ENCODE results near the gene RPGRIP1L. TPM values are rescaled to one million over a fixed set of nuclear protein-coding genes. Genes with fewer than 3 reads are reported as not detected.

The RPGRIP1L gene
- total RNA-seq, 1 donor from 2014 or later: 5.0 TPM

GRCh38 chr16:53666786-53667415, 36.8 kb downstream of the RPGRIP1L start:
- no peak overlapping the region for H3K27ac Mint-ChIP-seq
- no peaks in the 10 kb centered on the region for H3K9me3 Mint-ChIP-seq
- H3K4me3 Mint-ChIP-seq: no peak overlapping the region
- no peaks in the 10 kb centered on the region for H3K4me1 Mint-ChIP-seq
- DNase-seq: no peak
- intact Hi-C loops (cut with micrococcal nuclease): no loop called here
- ChIA-PET CTCF (no interaction called here), POLR2A (no interaction called here)
- no peaks in the 10 kb centered on the region for H3K36me3 Mint-ChIP-seq (ENCODE audit: low read depth)
- TF ChIP-seq, protein P1, sequence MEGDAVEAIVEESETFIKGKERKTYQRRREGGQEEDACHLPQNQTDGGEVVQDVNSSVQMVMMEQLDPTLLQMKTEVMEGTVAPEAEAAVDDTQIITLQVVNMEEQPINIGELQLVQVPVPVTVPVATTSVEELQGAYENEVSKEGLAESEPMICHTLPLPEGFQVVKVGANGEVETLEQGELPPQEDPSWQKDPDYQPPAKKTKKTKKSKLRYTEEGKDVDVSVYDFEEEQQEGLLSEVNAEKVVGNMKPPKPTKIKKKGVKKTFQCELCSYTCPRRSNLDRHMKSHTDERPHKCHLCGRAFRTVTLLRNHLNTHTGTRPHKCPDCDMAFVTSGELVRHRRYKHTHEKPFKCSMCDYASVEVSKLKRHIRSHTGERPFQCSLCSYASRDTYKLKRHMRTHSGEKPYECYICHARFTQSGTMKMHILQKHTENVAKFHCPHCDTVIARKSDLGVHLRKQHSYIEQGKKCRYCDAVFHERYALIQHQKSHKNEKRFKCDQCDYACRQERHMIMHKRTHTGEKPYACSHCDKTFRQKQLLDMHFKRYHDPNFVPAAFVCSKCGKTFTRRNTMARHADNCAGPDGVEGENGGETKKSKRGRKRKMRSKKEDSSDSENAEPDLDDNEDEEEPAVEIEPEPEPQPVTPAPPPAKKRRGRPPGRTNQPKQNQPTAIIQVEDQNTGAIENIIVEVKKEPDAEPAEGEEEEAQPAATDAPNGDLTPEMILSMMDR (IDR thresholded peaks at IDR 0.05): no peak
- ATAC-seq (ENCODE audit: low read depth): no peak
- no peaks in the 10 kb centered on the region for H3K27me3 Mint-ChIP-seq

DNA sequence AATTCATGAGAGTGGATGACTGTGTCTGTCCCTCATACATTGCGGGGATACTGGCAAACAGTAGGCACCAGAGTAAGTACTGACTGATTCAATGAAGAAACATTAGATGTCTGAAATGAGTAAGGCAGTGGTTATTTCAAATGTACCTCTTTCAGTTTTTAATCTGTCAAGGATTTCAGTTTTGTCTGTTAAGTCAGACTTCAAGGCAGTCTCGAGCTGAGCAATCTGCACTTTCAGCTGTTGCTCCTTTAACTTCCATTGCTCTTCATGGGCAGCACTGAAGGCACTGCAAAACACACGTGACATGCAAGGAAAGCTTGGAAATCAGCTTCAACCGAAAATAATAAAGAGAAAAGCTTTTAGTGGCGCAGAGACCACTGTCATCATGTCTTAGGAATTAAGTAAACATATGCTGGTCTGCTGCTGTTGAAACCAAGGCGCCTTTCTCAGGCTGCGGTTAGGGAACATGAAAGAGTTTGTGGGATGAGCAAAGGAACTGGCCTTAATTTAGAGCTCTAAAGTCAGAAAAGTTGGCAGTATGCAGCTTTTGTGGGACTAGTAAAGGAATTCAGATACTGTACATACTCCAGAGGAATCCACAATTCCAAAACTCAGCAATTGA, 38.8 kb downstream of the RPGRIP1L start:
- no peaks in the 10 kb centered on the region for H3K4me1 Mint-ChIP-seq
- DNase-seq: no peak
- TF ChIP-seq, protein P1 (IDR thresholded peaks at IDR 0.05): no peak
- intact Hi-C loops (cut with micrococcal nuclease): no loop called here
- no peak for ATAC-seq (ENCODE audit: low read depth)
- H3K9me3 Mint-ChIP-seq: no peaks in the 10 kb centered on the region
- H3K36me3 Mint-ChIP-seq (ENCODE audit: low read depth): no peaks in the 10 kb centered on the region
- H3K27me3 Mint-ChIP-seq: no peaks in the 10 kb centered on the region
- POLR2A ChIA-PET: no interaction called here
- CTCF ChIA-PET: no interaction called here
- H3K27ac Mint-ChIP-seq: no peak overlapping the region
- H3K4me3 Mint-ChIP-seq: no peak overlapping the region

GRCh38 chr16:53662072-53662471, 41.6 kb downstream of the RPGRIP1L start:
- Mint-ChIP-seq H3K9me3 (no peaks in the 10 kb centered on the region), H3K27ac (no peak overlapping the region), H3K4me3 (no peak overlapping the region), H3K4me1 (no peaks in the 10 kb centered on the region), H3K27me3 (no peaks in the 10 kb centered on the region), H3K36me3 (ENCODE audit: low read depth) (peaks cover 1% of the 10 kb centered on the region)
- intact Hi-C loops (cut with micrococcal nuclease): no loop called here
- no peak for ATAC-seq (ENCODE audit: low read depth)
- ChIA-PET CTCF (no interaction called here), POLR2A (interaction anchor here (0.6 kb wide), 1 partner anchor 60 kb away, joined by 4 read pairs; no protein-coding TSS in a partner anchor)
- TF ChIP-seq, protein P1 (IDR thresholded peaks at IDR 0.05): no peak
- no peak for DNase-seq

DNA sequence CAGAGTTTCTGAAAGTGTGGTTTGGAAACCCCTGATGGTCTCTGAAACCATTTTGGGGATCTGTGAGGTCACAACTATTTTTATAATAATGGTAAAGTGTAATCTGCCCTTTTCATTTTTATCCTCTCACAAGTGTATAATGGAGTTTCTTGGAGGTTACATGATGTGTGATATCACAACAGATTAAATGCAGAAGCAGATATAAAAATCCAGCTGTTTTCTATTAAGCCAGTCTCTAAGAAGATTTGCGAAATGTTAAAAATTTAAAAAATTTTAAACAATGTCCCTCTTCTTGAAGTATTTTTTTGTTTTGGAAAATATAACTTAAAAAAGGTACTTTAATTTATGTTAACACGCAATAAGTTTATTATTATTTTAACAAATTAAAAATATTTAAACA, 48.7 kb downstream of the RPGRIP1L start:
- no peaks in the 10 kb centered on the region for H3K27me3 Mint-ChIP-seq

GRCh38 chr16:53651357-53651756, 52.3 kb downstream of the RPGRIP1L start:
- no peak overlapping the region for H3K4me3 Mint-ChIP-seq
- no peak for DNase-seq
- H3K27me3 Mint-ChIP-seq: no peaks in the 10 kb centered on the region
- intact Hi-C loops (cut with micrococcal nuclease): no loop called here
- TF ChIP-seq, protein P1 (IDR thresholded peaks at IDR 0.05): no peak
- no peak overlapping the region for H3K27ac Mint-ChIP-seq
- H3K4me1 Mint-ChIP-seq: no peaks in the 10 kb centered on the region
- ChIA-PET CTCF (no interaction called here), POLR2A (no interaction called here)
- no peak for ATAC-seq (ENCODE audit: low read depth)
- H3K36me3 Mint-ChIP-seq (ENCODE audit: low read depth): peaks cover 29% of the 10 kb centered on the region
- no peaks in the 10 kb centered on the region for H3K9me3 Mint-ChIP-seq

More for the DNA sequence above, 48.7 kb downstream of the RPGRIP1L start:
- Mint-ChIP-seq H3K4me3 (no peak overlapping the region), H3K4me1 (no peaks in the 10 kb centered on the region), H3K27ac (no peak overlapping the region), H3K36me3 (ENCODE audit: low read depth) (peaks cover 25% of the 10 kb centered on the region), H3K9me3 (no peaks in the 10 kb centered on the region)
- DNase-seq (no peak), ATAC-seq (ENCODE audit: low read depth) (no peak)
- TF ChIP-seq, protein P1 (IDR thresholded peaks at IDR 0.05): no peak
- CTCF ChIA-PET: no interaction called here
- intact Hi-C loops (cut with micrococcal nuclease): no loop called here
- POLR2A ChIA-PET: no interaction called here
